IMR-90 (cell line): ENCODE results near the gene SYNE1. TPM values are rescaled to one million over a fixed set of nuclear protein-coding genes. Genes with fewer than 3 reads are reported as not detected.
A peak's percentile ranks its signal among the peaks of the same experiment; 100 is the strongest.

Experiments
- ATAC-seq: fragments of 200-7000 bp; cut with Tn5 transposase; 2 replicates; pipeline ENCODE4 v1.9.1; 2020; ENCODE audit warnings: low read depth, mild to moderate bottlenecking, moderate library complexity
- BruUV-seq: library from RNA; stranded (reverse); fragments of 400-500 nt; replicated peaks from 2 replicates; lab custom pipeline; 2021; lab: Mats Ljungman, UMichigan
- CTCF ChIA-PET: fragments of 300-600 bp; formaldehyde crosslinking; extraction: SDS; loops from one replicate; lab custom pipeline; 2021; ENCODE audit warnings: antibody characterized with exemption; lab: Yijun Ruan, JAX
- POLR2A ChIA-PET: fragments of 300-600 bp; sonication (Branson Sonifier 250); formaldehyde crosslinking; loops from one replicate; lab custom pipeline; 2022; ENCODE audit warnings: antibody characterized with exemption; ENCODE audit not compliant: unreplicated experiment; lab: Charles Lee
- DNase-seq: peaks from one replicate; pipeline ENCODE4 v3.0.0; 2013
- H2AFZ ChIP-seq: replicated peaks from 2 replicates; pipeline ENCODE3; 2013; ENCODE audit warnings: low read length, mild to moderate bottlenecking; ENCODE audit not compliant: poor library complexity
- H2AK5ac ChIP-seq: 2 replicates; pipeline ENCODE4 v1.6.1; 2013; ENCODE audit warnings: low read depth, low read length, inconsistent platforms
- H2AK9ac ChIP-seq: replicated peaks from 2 replicates; pipeline ENCODE3; 2013; ENCODE audit warnings: mild to moderate bottlenecking, low read depth, low read length, moderate library complexity; ENCODE audit not compliant: poor library complexity
- H2BK120ac ChIP-seq: 2 replicates; pipeline ENCODE4 v1.6.1; 2013; ENCODE audit warnings: low read depth, low read length, inconsistent platforms
- H2BK15ac ChIP-seq: 3 replicates; pipeline ENCODE4 v1.6.1; 2013; ENCODE audit warnings: low read depth, low read length, inconsistent platforms
- H2BK20ac ChIP-seq: 2 replicates; pipeline ENCODE4 v1.6.1; 2013; ENCODE audit warnings: low read depth, mild to moderate bottlenecking, inconsistent platforms, low read length, moderate library complexity
- H2BK5ac ChIP-seq: 2 replicates; pipeline ENCODE4 v1.6.1; 2013; ENCODE audit warnings: mild to moderate bottlenecking, low read depth, low read length, inconsistent platforms; ENCODE audit not compliant: poor library complexity, severe bottlenecking
- H3K14ac ChIP-seq: replicated peaks from 2 replicates; pipeline ENCODE4 v1.6.1; 2013; ENCODE audit warnings: low read depth, low read length, inconsistent platforms
- H3K18ac ChIP-seq: 2 replicates; pipeline ENCODE4 v1.6.1; 2013; ENCODE audit warnings: low read depth, low read length, control low read depth
- H3K23ac ChIP-seq: 2 replicates; pipeline ENCODE4 v1.6.1; 2013; ENCODE audit warnings: low read depth, low read length, inconsistent platforms
- H3K27ac ChIP-seq: 2 replicates; pipeline ENCODE4 v1.5.1; 2013; ENCODE audit warnings: mild to moderate bottlenecking, control low read depth, low read length; ENCODE audit not compliant: insufficient read depth
- H3K27me3 ChIP-seq: 2 replicates; pipeline ENCODE4 v1.6.1; 2013; ENCODE audit warnings: low read length; ENCODE audit not compliant: control insufficient read depth, insufficient read depth
- H3K36me3 ChIP-seq: 2 replicates; pipeline ENCODE4 v1.6.1; 2013; ENCODE audit warnings: low read length, mixed read lengths; ENCODE audit not compliant: control insufficient read depth, insufficient read depth
- H3K4ac ChIP-seq: 2 replicates; pipeline ENCODE4 v1.6.1; 2013; ENCODE audit warnings: low read depth, low read length, inconsistent platforms
- H3K4me1 ChIP-seq: 2 replicates; pipeline ENCODE4 v1.6.1; 2013; ENCODE audit warnings: low read length, mixed read lengths; ENCODE audit not compliant: control insufficient read depth, insufficient read depth
- H3K4me2 ChIP-seq: 2 replicates; pipeline ENCODE4 v1.6.1; 2013; ENCODE audit warnings: low read depth, mild to moderate bottlenecking, control low read depth, low read length, moderate library complexity
- H3K4me3 ChIP-seq: 2 replicates; pipeline ENCODE4 v1.5.1; 2013; ENCODE audit warnings: low read depth, mild to moderate bottlenecking, control low read depth, low read length, moderate library complexity; ENCODE audit not compliant: insufficient read depth
- H3K56ac ChIP-seq: 2 replicates; pipeline ENCODE4 v1.6.1; 2013; ENCODE audit warnings: low read length, inconsistent platforms; ENCODE audit not compliant: insufficient read depth; ENCODE audit errors: extremely low read depth
- H3K79me1 ChIP-seq, 2 experiments: 2 replicates each; pipeline ENCODE4 v1.6.1; 2013; ENCODE audit warnings: low read length in 2 of 2, inconsistent platforms in 1 of 2, low read depth in 1 of 2
- H3K9ac ChIP-seq: 2 replicates; pipeline ENCODE4 v1.6.1; 2013; ENCODE audit warnings: low read depth, low read length, control low read depth
- H3K9me1 ChIP-seq: 2 replicates; pipeline ENCODE4 v1.6.1; 2013; ENCODE audit warnings: low read length, inconsistent platforms; ENCODE audit not compliant: insufficient read depth
- H3K9me3 ChIP-seq: 2 replicates; pipeline ENCODE4 v1.6.1; 2013; ENCODE audit warnings: low read length; ENCODE audit not compliant: control insufficient read depth, insufficient read depth
- H4K20me1 ChIP-seq: 2 replicates; pipeline ENCODE4 v1.6.1; 2013; ENCODE audit warnings: low read length, inconsistent platforms; ENCODE audit not compliant: insufficient read depth
- H4K5ac ChIP-seq: 2 replicates; pipeline ENCODE4 v1.6.1; 2013; ENCODE audit warnings: mild to moderate bottlenecking, low read depth, low read length, control low read depth
- H4K8ac ChIP-seq, 2 experiments: 2 replicates each; pipeline ENCODE4 v1.6.1; 2013; ENCODE audit warnings: low read depth in 2 of 2, low read length in 2 of 2, control low read depth in 1 of 2, inconsistent platforms in 1 of 2
- H4K91ac ChIP-seq: 2 replicates; pipeline ENCODE4 v1.6.1; 2013; ENCODE audit warnings: low read depth, low read length, inconsistent platforms; ENCODE audit not compliant: insufficient read depth
- CEBPB ChIP-seq: IDR thresholded peaks from 2 replicates; pipeline ENCODE4 v1.6.1; 2012; ENCODE audit warnings: low read depth, low read length, improper control_type of control experiment
- CTCF ChIP-seq: conservative IDR thresholded peaks from 2 replicates; pipeline ENCODE4 v1.5.1; 2012; ENCODE audit warnings: mild to moderate bottlenecking, low read depth, low read length, improper control_type of control experiment
- POLR2A ChIP-seq: IDR thresholded peaks from 2 replicates; pipeline ENCODE4 v1.6.1; 2012; ENCODE audit warnings: mild to moderate bottlenecking, low read depth, low read length
- WGBS, 2 experiments: methylation state at CpG; one replicate each; pipeline versions ENCODE4 v1.1.5 to v1.1.7; 2013; ENCODE audit warnings: missing lambda C conversion rate in 2 of 2; ENCODE audit not compliant: insufficient read length in 1 of 2; ENCODE audit errors: extremely low coverage in 2 of 2; 5-methylcytosine and 5-hydroxymethylcytosine counted together
- dilution Hi-C: fragments of 300-500 bp; cut with HindIII; formaldehyde crosslinking; loops from one replicate; pipeline ENCODE4 v1.14.3; 2018; ENCODE audit warnings: low sequenced_read_pairs; ENCODE audit not compliant: unreplicated experiment
- in situ Hi-C: fragments of 300-500 bp; cut with MboI; formaldehyde crosslinking; loops from 3 replicates; pipeline ENCODE4 v1.14.3; 2019; ENCODE audit warnings: low sequenced_read_pairs, inconsistent platforms, mixed read lengths
- intact Hi-C: fragments of 100-400 bp; cut with micrococcal nuclease; formaldehyde crosslinking; loops from 2 replicates; pipeline ENCODE4 v1.10.0; 2022
- polyA plus RNA-seq, 3 experiments: library from polyadenylated mRNA; depleted of rRNA; stranded (reverse); fragments of >200 nt; gene quantifications; 2 replicates each; pipeline ENCODE4 v1.2.3, GENCODE V29; 2012; ENCODE audit warnings: low replicate concordance in 1 of 3
- total RNA-seq: library from RNA; depleted of rRNA; stranded (reverse); fragments of >200 nt; gene quantifications from 2 replicates; pipeline ENCODE4 v1.2.3, GENCODE V29; 2012

The SYNE1 gene
- total and polyA plus RNA-seq, 2 of the 4 experiments (the other 2 are of a cell fraction), result 34.1 to 159 TPM

DNA sequence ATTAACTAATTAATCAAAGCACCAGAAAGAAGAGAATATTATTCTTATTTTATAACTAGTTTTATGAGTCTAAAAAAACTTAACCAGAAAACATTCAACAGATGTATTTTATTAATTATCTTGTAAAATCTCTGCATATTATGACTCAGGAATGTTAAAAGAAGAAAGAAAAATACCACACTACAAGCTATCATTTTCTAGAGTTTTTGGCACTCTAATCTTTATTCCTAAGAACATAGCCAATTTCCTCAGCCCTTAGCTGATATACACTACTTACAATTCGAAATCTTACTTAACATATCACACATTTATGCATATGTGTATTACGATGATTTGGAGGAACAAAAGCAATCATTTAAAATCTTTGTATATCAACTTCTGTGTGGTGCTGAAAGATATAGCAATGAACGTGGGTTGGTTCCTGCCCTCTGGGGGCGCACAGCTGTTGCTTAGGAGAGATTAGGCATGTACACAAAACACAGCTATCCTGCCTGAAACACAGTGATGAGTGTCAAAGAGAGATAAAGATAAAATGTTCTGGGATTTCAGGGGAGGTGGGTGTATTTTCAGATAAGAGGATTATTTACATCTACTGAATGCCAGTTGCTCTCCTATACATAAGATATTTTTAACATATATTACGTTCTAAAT lies 404.5 kb downstream of the SYNE1 start:
- H3K23ac ChIP-seq, result no peak overlapping the region
- BruUV-seq, result no TSS peak
- no peak overlapping the region for H3K18ac ChIP-seq
- no peak overlapping the region for H3K14ac ChIP-seq
- H2BK20ac ChIP-seq, result 0 out of 2 replicates have a peak overlapping the region, but pooled peaks have one; percentile 27
- no peak overlapping the region for H3K4me3 ChIP-seq
- peak overlapping the region; percentile 50 for H3K4ac ChIP-seq
- H2AK9ac ChIP-seq, result no peak overlapping the region
- H3K9me3 ChIP-seq, result no peaks in the 10 kb centered on the region
- ChIA-PET CTCF (interaction anchor here (0.9 to 1.0 kb wide), 3 partner anchors 10 to 32 kb away, joined by 3 to 4 read pairs (median 3); no protein-coding TSS in a partner anchor), POLR2A (no interaction called here)
- H2BK120ac ChIP-seq, result peak overlapping the region; percentile 41; the same call in 1 of the 2 replicates
- H4K20me1 ChIP-seq, result no peaks in the 10 kb centered on the region
- no peak overlapping the region for H3K4me2 ChIP-seq
- TF ChIP-seq CTCF (0 out of 2 replicates have a peak, but pooled peaks have one; percentile 17), CEBPB (0 out of 2 replicates have a peak, but pooled peaks have one; percentile 2), POLR2A (no peak)
- H2AK5ac ChIP-seq, result no peak overlapping the region
- H3K9ac ChIP-seq, result no peak overlapping the region
- peaks cover 36% of the 10 kb centered on the region for H3K36me3 ChIP-seq
- in situ Hi-C loops (no loop called here), dilution Hi-C loops (no loop called here), intact Hi-C loops (no loop called here)
- H3K27ac ChIP-seq, result peak overlapping the region; percentile 2; the same call in 1 of the 2 replicates
- no peak overlapping the region for H4K8ac ChIP-seq
- H3K27me3 ChIP-seq, result no peaks in the 10 kb centered on the region
- no peak overlapping the region; the same call in 1 of the 2 replicates for H3K56ac ChIP-seq
- no peak overlapping the region for H2AFZ ChIP-seq
- no CpG with 5 or more reads among the region's 5 CpGs for WGBS, 2 experiments
- H4K91ac ChIP-seq, result no peak overlapping the region
- DNase-seq (peak; percentile 67), ATAC-seq (peak; percentile 81)
- H3K79me1 ChIP-seq, result peaks cover 3% of the 10 kb centered on the region in 2 experiments; a peak in 2 of 4 replicates
- H4K5ac ChIP-seq, result no peak overlapping the region
- peak overlapping the region; percentile 61 for H2BK5ac ChIP-seq
- no peak overlapping the region for H2BK15ac ChIP-seq
- H3K4me1 ChIP-seq, result no peaks in the 10 kb centered on the region; the same call in 1 of the 2 replicates
- H3K9me1 ChIP-seq, result no peaks in the 10 kb centered on the region
